Suprapubic skin (tissue), 4 donors: Measurements from ENCODE around the gene IGF2R. TPM values are rescaled to one million over a fixed set of nuclear protein-coding genes. Genes with fewer than 3 reads are reported as not detected.

ENCODE experiments used
- DNase-seq, 2 donors: peaks; one replicate each; pipeline ENCODE4 v3.0.0-alpha.2; 2019; ENCODE audit warnings: low spot score in 2 of 2
- H3K27ac ChIP-seq: fragments of 200-600 bp; sonication (generic); one replicate; pipeline ENCODE4 v1.5.1; 2019
- H3K27me3 ChIP-seq: fragments of 200-600 bp; sonication (generic); one replicate; pipeline ENCODE4 v1.5.1; 2019
- H3K36me3 ChIP-seq: fragments of 200-600 bp; sonication (generic); one replicate; pipeline ENCODE4 v1.5.1; 2019
- H3K4me1 ChIP-seq: fragments of 200-600 bp; sonication (generic); one replicate; pipeline ENCODE4 v1.5.1; 2019
- H3K4me3 ChIP-seq: fragments of 200-600 bp; sonication (generic); one replicate; pipeline ENCODE4 v1.5.1; 2019; ENCODE audit warnings: mild to moderate bottlenecking
- H3K9me3 ChIP-seq: fragments of 200-600 bp; sonication (generic); one replicate; pipeline ENCODE4 v1.5.1; 2019
- CTCF ChIP-seq, 2 donors: fragments of 200-600 bp in 1 of 2; fragments of 450-650 bp in 1 of 2; sonication (generic) in 1 of 2; IDR thresholded peaks; one replicate each; pipeline ENCODE4 v1.5.1; 2016 to 2019; ENCODE audit warnings: antibody characterized with exemption in 2 of 2, mild to moderate bottlenecking in 1 of 2, moderate library complexity in 1 of 2
- EP300 ChIP-seq: sonication (generic); formaldehyde crosslinking; IDR thresholded peaks from one replicate; pipeline ENCODE4 v1.6.1; 2017; ENCODE audit warnings: antibody characterized with exemption
- POLR2A ChIP-seq, 2 donors: fragments of 450-650 bp; IDR thresholded peaks; one replicate each; pipeline ENCODE4 v1.6.1; 2017; ENCODE audit warnings: antibody characterized with exemption in 2 of 2, mild to moderate bottlenecking in 2 of 2, moderate library complexity in 2 of 2
- POLR2AphosphoS5 ChIP-seq, 3 donors: sonication (generic); formaldehyde crosslinking; IDR thresholded peaks; one replicate each; pipeline ENCODE4 v1.6.1; 2017; ENCODE audit warnings: antibody characterized with exemption in 3 of 3
- WGBS: methylation state at CpG from one replicate; pipeline ENCODE4 v1.1.5; 2018; 5-methylcytosine and 5-hydroxymethylcytosine counted together
- total RNA-seq, 4 donors: library from RNA; depleted of rRNA; stranded (reverse); fragments of >200 nt; gene quantifications; one replicate each; pipeline ENCODE4 v1.1.0, GENCODE V29; 2016

Gene IGF2R
- total RNA-seq, 4 donors from 2014 or later, result 58.2 to 137 (median 90.6) TPM

DNA sequence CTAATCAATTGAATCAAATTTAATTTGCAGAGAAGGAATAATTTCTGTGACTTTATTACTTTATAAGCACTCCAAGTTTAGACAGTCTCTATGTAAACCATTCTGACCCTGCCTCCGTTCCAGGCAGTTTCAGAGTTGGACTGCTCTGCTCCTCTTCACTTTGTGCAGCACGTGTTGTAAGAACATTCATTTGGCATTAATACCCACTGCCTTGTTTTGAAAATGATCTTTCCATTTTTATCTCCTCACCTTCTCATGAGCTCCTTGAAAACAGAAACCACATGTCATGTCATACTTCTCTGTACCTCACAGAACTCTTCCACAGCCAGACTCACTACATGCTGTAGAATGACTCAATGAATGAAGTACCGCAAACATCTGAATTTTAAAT, 178.3 kb downstream of the IGF2R start:
- TF ChIP-seq POLR2A (IDR thresholded peaks at IDR 0.05), result no peak
- Histone ChIP-seq H3K36me3 (no peaks in the 10 kb centered on the region), H3K4me1 (no peaks in the 10 kb centered on the region), H3K4me3 (no peak overlapping the region), H3K27me3 (no peaks in the 10 kb centered on the region), H3K27ac (no peak overlapping the region), H3K9me3 (no peaks in the 10 kb centered on the region)
- DNase-seq, result no peak
- 91% methylated on average over 3 of the region's 3 CpGs for WGBS

DNA sequence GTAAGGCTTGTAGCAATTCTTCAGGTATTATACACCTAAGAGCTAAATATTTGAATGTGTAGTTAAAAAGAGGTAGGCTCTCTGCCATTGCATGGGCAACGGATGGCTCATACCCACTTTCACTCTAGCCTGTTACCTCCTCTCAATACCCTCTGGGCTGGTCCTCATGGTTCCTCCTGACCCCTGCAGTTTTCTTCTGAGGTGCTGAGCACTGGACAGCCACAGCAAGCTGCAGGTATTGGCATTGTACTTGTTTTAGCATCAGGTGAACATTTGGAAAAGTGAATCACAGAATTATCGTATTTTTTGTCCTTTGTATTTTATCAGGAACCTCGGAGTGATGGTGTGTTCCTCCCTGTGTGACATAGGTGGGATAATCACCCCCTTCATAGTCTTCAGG, 185.6 kb downstream of the IGF2R start:
- WGBS, result 98% methylated on average over 3 of the region's 3 CpGs
- Histone ChIP-seq H3K27ac (no peak overlapping the region), H3K9me3 (no peaks in the 10 kb centered on the region), H3K4me3 (no peak overlapping the region), H3K36me3 (no peaks in the 10 kb centered on the region), H3K27me3 (no peaks in the 10 kb centered on the region), H3K4me1 (no peaks in the 10 kb centered on the region)
- TF ChIP-seq CTCF (IDR thresholded peaks at IDR 0.05) (no peak), POLR2AphosphoS5 (IDR thresholded peaks at IDR 0.05) (no peak), EP300 (no peak), POLR2A (IDR thresholded peaks at IDR 0.05) (no peak)
- no peak for DNase-seq

GRCh38 chr6:160156842-160157241, 188.0 kb downstream of the IGF2R start:
- Histone ChIP-seq H3K4me3 (no peak overlapping the region), H3K4me1 (no peaks in the 10 kb centered on the region), H3K9me3 (no peaks in the 10 kb centered on the region), H3K36me3 (no peaks in the 10 kb centered on the region), H3K27ac (no peak overlapping the region), H3K27me3 (no peaks in the 10 kb centered on the region)
- TF ChIP-seq CTCF (IDR thresholded peaks at IDR 0.05) (no peak), EP300 (no peak), POLR2A (IDR thresholded peaks at IDR 0.05) (no peak), POLR2AphosphoS5 (IDR thresholded peaks at IDR 0.05) (no peak)
- DNase-seq, result no peak
- 73% methylated on average over 1 of the region's 1 CpG for WGBS

DNA sequence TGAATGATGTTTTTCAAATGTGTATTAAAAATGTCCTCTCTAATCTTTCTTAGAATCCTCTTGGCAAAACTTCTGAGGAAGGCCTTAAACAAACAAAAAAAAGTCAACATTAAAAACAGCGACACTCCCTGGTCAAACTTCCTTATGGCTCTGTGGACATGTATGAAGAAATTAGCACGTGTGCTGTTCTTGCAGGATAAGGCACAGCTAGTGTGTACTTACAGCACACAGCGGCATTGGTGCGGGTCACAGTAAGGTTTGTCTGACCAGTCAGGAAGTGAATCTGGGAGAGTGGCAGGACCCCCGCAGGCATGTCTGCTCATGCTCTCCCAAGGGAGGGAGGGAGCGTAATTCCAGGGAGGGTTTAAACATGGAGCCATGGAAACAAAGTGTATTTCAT, 191.6 kb downstream of the IGF2R start:
- no peak for DNase-seq
- Histone ChIP-seq H3K36me3 (no peaks in the 10 kb centered on the region), H3K4me3 (no peak overlapping the region), H3K27me3 (no peaks in the 10 kb centered on the region), H3K9me3 (no peaks in the 10 kb centered on the region), H3K27ac (no peak overlapping the region), H3K4me1 (no peaks in the 10 kb centered on the region)
- TF ChIP-seq EP300 (no peak), POLR2A (IDR thresholded peaks at IDR 0.05) (no peak), CTCF (IDR thresholded peaks at IDR 0.05) (no peak), POLR2AphosphoS5 (IDR thresholded peaks at IDR 0.05) (no peak)
- 73% methylated on average over 6 of the region's 6 CpGs for WGBS

Other genes starting within 250 kb of the IGF2R start
- 100 to 1,000 TPM in 1 of 4 donors, 10 to 100 TPM in 3; 68.7 to 103 (median 85.3) TPM for gene WTAP, start 241.6 kb upstream of the IGF2R start, total RNA-seq
- gene ACAT2, start 207.0 kb upstream of the IGF2R start, total RNA-seq, result 10 to 100 TPM in 3 of 4 donors, 1 to 10 TPM in 1; 7.2 to 23.1 (median 15.6) TPM
- gene TCP1, start 179.5 kb upstream of the IGF2R start, total RNA-seq, result 100 to 1,000 TPM; 133 to 150 (median 139) TPM
- 10 to 100 TPM; 53.9 to 79.2 (median 55.9) TPM for gene MRPL18, start 178.6 kb upstream of the IGF2R start, total RNA-seq
- gene PNLDC1, start 168.8 kb upstream of the IGF2R start, total RNA-seq, result 1 to 10 TPM; 1.1 to 4.4 (median 2.9) TPM
- not detected for gene MAS1, start 78.1 kb upstream of the IGF2R start, total RNA-seq
- 1 to 10 TPM in 2 of 4 donors, under 1 TPM in 1, not detected in 1; 0.26 to 3.9 (median 3.3) TPM for gene SLC22A1, start 152.7 kb downstream of the IGF2R start, total RNA-seq